Jurkat, Clone E6-1 (cell line): ENCODE measurements around the gene MAPKAPK5.
"Not testable (repeated sequence)": the region's sequence is repeated elsewhere in the genome, so short reads cannot be mapped to it uniquely, and the experiment has no call there.

Experiments
- DNase-seq: peaks from one replicate; pipeline ENCODE4 v3.0.0-alpha.2; 2011; ENCODE audit warnings: low read depth, low spot score
- H3K4me3 ChIP-seq: 2 replicates; pipeline ENCODE4 v1.5.1; 2011; ENCODE audit warnings: mild to moderate bottlenecking, low read length, control low read depth, moderate library complexity

MAPKAPK5 gene

DNA sequence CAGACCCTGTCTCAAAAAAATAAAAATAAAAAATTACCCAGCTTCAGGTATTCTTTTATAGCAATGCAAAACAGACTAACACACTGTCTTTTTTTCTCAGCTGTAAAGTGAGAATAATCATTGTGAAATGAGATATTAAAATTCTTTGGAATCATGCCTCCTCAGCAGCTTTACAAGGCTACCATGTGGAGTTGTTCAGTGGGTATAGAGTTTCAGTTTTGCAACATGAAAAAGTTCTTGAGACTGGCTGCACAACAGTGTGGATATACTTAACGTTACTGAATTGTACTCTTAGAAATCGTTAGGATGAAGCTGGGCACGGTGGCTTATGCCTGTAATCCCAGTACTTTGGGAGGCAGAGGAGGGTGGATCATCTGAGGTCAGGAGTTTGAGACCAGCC, 15.7 kb upstream of the MAPKAPK5 start:
- H3K4me3 ChIP-seq, result no peak overlapping the region
- DNase-seq, result no peak

DNA sequence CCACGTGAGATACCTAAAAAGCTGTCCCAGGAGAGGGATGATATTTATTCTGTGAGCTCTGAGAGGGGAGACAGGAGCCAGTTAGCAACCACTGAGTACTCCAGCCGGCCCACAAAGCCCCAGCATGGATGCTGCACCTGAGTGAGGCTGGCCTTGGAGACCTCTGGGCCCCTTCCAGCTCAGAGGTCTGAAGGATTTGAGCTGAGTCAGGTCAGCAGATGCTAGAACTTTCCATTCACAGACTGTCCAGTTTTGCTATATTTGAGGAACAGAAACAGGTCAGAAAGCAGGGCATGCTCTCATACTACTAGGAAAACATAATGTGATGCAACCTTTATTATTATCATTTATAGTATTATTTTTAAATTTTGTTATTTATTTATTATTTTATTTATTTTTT, 15.0 kb upstream of the MAPKAPK5 start:
- no peak overlapping the region for H3K4me3 ChIP-seq
- DNase-seq, result no peak

- no peak overlapping the region for H3K4me3 ChIP-seq
- no peak for DNase-seq
These were observed 14.1 kb upstream of the MAPKAPK5 start for GRCh38 chr12:111827907-111828306.

- no peak overlapping the region for H3K4me3 ChIP-seq
These were observed 13.6 kb upstream of the MAPKAPK5 start for GRCh38 chr12:111828338-111828979.

GRCh38 chr12:111829635-111830034, 12.4 kb upstream of the MAPKAPK5 start:
- not testable (repeated sequence) for DNase-seq, H3K4me3 ChIP-seq

More at GRCh38 chr12:111828338-111828979, 13.6 kb upstream of the MAPKAPK5 start:
- DNase-seq, result no peak

- not testable (repeated sequence) for H3K4me3 ChIP-seq, DNase-seq
These were observed 7.2 kb upstream of the MAPKAPK5 start for GRCh38 chr12:111834740-111835386.

DNA sequence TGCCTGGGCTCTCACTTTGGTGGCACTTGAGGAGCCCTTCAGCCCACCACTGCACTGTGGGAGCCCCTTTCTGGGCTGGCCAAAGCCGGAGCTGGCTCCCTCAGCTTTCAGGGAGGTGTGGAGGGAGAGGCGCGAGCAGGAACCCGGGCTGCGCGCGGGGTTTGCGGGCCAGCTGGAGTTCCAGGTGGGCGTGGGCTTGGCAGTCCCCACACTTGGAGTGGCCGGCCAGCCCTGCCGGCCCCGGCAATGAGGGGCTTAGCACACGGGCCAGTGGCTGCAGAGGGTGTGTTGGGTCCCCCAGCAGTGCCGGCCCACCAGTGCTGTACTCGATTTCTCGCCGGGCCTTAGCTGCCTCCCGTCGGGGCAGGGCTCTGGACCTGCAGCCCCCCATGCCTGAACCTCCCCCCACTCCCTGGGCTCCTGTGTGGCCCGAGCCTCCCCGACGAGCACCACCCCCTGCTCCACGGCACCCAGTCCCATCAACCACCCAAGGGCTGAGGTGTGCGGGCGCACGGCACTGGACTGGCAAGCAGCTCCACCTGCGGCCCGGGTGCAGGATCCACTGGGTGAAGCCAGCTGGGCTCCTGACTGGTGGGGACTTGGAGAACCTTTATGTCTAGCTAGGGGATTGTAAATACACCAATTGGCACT, 6.4 kb upstream of the MAPKAPK5 start:
- DNase-seq, H3K4me3 ChIP-seq: not testable (repeated sequence)

DNA sequence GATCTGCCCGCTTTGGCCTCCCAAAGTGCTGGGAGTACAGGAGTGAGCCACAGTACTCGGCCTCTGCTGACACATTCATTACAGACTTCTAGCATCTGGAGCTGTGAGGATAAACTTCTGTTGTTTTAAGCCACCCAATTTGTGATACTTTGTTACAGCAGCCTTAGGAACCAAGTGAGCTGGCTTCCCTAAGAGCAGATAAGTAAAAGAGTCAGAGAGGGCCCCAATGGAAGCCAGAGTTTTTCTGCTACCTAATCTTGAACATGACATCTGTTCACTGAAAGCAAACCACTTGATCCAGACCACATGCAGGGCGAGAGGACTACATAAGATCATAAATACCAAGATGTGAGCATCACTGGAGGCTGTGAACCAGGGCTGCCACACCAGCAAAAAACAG, 3.7 kb upstream of the MAPKAPK5 start:
- H3K4me3 ChIP-seq, result no peak overlapping the region
- DNase-seq, result no peak

GRCh38 chr12:111840807-111841206, 1.2 kb upstream of the MAPKAPK5 start:
- H3K4me3 ChIP-seq, result peak overlapping the region; percentile 85
- no peak for DNase-seq

- DNase-seq, result no peak
- H3K4me3 ChIP-seq, result peak overlapping the region; percentile 85
These were observed 735 bp upstream of the MAPKAPK5 start for GRCh38 chr12:111841236-111841749.

DNA sequence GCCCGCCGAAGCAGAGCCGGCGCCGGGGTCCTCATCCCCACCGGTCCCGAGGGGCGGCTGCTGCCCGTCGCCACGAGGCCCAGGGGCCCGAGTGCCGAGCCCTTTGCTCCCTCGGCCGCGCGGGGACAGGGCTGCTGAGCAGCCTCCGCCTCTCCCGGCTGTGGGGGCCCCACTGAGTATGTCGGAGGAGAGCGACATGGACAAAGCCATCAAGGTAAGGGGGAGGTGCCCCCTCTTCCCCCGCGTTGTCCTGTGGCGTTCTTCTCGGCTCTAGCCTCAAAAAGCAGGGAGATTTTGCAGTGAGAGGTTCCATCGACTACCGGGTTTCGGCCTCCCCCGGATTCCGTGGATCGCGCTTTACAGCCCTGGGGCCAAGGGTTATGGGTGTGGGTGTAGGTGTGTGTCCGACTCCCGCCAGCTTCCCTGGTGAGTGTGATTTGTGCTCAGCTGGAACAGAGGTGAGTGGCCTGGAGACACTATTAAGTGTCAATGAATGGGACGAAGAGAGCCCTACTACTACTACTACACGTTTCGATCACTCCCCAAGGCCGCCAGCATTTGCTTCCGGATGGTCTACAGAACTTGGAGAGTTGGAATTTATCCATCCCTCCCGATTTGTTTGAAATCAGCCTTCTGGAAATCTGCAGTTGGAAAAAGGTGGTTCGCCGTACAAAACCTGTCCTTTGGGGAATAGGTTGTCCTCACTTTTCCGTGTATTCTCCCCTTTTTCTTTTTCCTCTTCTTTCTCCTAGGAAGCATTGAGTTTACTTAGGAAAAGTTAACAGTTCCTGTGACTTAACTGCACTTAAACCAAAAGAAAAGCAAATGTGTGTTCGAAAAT, 748 bp downstream of the MAPKAPK5 start:
- peak overlapping the region; percentile 85 for H3K4me3 ChIP-seq
- no peak for DNase-seq

GRCh38 chr12:111846016-111846415, 4.0 kb downstream of the MAPKAPK5 start:
- no peak overlapping the region for H3K4me3 ChIP-seq

DNA sequence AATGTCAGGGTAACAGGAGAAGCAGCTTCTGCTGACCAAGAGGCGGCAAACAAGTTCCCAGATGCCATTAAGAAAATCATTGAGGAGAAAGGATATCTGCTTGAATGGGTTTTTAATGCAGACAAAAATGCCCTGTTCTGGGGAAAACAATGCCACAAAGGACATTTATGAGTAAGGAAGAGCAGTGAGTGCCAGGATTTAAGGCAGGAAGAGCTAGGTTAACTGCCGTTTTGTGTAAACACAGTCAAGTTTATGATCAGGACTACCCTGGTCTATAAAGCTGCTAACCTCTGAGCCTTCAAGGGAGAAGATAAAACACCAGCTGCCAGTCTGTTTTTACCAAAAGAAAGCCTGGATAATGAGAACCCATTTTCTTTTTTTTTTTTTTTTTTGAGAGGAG, 8.5 kb downstream of the MAPKAPK5 start:
- H3K4me3 ChIP-seq, result no peak overlapping the region
- no peak for DNase-seq

More at GRCh38 chr12:111846016-111846415, 4.0 kb downstream of the MAPKAPK5 start:
- DNase-seq, result no peak

DNA sequence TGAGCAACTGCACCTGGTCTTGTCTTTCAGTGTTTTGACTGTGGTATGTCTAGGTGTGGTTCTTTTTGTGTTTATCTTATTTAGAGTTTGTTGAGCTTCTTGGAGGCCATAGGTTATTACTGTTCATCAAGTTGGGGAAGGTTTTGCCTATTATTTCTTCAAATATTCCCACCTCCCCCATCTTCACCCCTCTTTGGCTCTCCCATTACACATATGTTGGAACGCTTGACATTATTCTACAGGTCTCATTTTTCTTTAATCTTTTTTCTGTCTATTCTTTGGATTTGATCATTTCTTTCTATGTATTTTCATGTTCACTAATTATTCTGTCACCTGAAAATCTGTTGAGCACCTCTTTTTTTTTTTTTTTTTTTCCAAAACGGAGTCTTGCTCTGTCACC, 16.2 kb downstream of the MAPKAPK5 start:
- H3K4me3 ChIP-seq, result no peak overlapping the region
- no peak for DNase-seq

DNA sequence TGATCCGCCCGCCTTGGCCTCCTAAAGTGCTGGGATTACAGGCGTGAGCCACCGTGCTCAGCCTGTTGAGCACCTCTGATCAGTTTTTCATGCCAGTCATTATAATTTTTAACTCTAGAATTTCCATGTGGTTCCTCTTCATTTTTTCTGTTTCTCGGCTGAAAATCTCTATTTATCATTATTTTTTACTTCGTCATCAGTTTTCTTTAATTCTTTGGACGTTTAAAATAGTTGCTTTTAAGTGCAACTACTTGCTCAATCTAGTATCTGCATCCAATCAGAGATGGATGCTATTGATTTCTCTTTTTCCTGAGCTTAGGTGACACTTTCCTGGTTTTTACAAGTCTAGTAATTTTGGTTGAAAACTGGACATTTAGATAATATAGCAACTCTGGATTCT, 16.8 kb downstream of the MAPKAPK5 start:
- no peak for DNase-seq
- no peak overlapping the region for H3K4me3 ChIP-seq

GRCh38 chr12:111864913-111865312, 22.9 kb downstream of the MAPKAPK5 start:
- H3K4me3 ChIP-seq, result no peak overlapping the region
- no peak for DNase-seq

DNA sequence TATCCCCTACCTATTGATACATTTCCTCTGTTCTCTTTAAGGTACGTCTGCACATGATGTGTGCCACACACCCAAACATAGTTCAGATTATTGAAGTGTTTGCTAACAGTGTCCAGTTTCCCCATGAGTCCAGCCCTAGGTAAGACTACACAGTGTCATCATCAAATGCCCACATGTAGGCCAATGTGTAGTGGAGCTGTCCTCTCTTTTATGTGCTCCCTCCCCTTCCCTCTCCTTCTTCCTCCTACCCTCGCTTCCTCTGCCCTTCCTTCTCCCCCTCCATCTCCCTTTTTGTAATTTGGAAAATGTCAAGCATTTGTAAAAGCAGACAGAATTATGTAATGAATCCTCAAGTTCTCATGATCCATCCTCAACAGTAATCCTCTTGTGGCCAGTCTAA, 25.5 kb downstream of the MAPKAPK5 start:
- DNase-seq, result no peak
- H3K4me3 ChIP-seq, result no peak overlapping the region

- no peak overlapping the region for H3K4me3 ChIP-seq
- DNase-seq, result no peak
These were observed 26.9 kb downstream of the MAPKAPK5 start for GRCh38 chr12:111868676-111869588.
